ENCODE results near the gene NECTIN1. TPM values are rescaled to one million over a fixed set of nuclear protein-coding genes. Genes with fewer than 3 reads are reported as not detected.
A peak's percentile ranks its signal among the peaks of the same experiment; 100 is the strongest.

NECTIN1 gene
- total and polyA plus RNA-seq, 4 donors: 9.1 to 68.5 (median 45.3) TPM

- WGBS (ENCODE audit: insufficient coverage): 76% methylated on average over 5 of the region's 5 CpGs
- H3K36me3 ChIP-seq (ENCODE audit: control insufficient read depth, insufficient read depth, low read length): no peaks in the 10 kb centered on the region
- H3K27me3 ChIP-seq (ENCODE audit: control insufficient read depth, insufficient read depth, low read length): peaks cover 10% of the 10 kb centered on the region
- H3K4me1 ChIP-seq (ENCODE audit: control insufficient read depth, insufficient read depth, low read length): peaks cover 31% of the 10 kb centered on the region
- no peak overlapping the region for H3K27ac ChIP-seq (ENCODE audit: low read depth, low read length)
- DNase-seq (ENCODE audit: low read depth in 4 of 6, low spot score in 6 of 6): no peak
- H3K9me3 ChIP-seq (ENCODE audit: control insufficient read depth, insufficient read depth, low read length): no peaks in the 10 kb centered on the region
- no peak overlapping the region for H3K4me3 ChIP-seq (ENCODE audit: low read depth, low read length)
Observed at GRCh38 chr11:119745112-119745511, 16.1 kb upstream of the NECTIN1 start.

GRCh38 chr11:119744577-119744976 is 15.6 kb upstream of the NECTIN1 start:
- 100% methylated on average over 1 of the region's 2 CpGs for WGBS (ENCODE audit: insufficient coverage)
- H3K4me1 ChIP-seq (ENCODE audit: control insufficient read depth, insufficient read depth, low read length): peaks cover 34% of the 10 kb centered on the region
- no peak overlapping the region for H3K27ac ChIP-seq (ENCODE audit: low read depth, low read length)
- no peaks in the 10 kb centered on the region for H3K36me3 ChIP-seq (ENCODE audit: control insufficient read depth, insufficient read depth, low read length)
- no peaks in the 10 kb centered on the region for H3K9me3 ChIP-seq (ENCODE audit: control insufficient read depth, insufficient read depth, low read length)
- DNase-seq (ENCODE audit: low read depth in 4 of 6, low spot score in 6 of 6): no peak
- peaks cover 10% of the 10 kb centered on the region for H3K27me3 ChIP-seq (ENCODE audit: control insufficient read depth, insufficient read depth, low read length)
- H3K4me3 ChIP-seq (ENCODE audit: low read depth, low read length): no peak overlapping the region

- Histone ChIP-seq H3K4me1 (ENCODE audit: control insufficient read depth, insufficient read depth, low read length) (peaks cover 41% of the 10 kb centered on the region), H3K36me3 (ENCODE audit: control insufficient read depth, insufficient read depth, low read length) (no peaks in the 10 kb centered on the region), H3K9me3 (ENCODE audit: control insufficient read depth, insufficient read depth, low read length) (no peaks in the 10 kb centered on the region), H3K27me3 (ENCODE audit: control insufficient read depth, insufficient read depth, low read length) (peaks cover 10% of the 10 kb centered on the region), H3K27ac (ENCODE audit: low read depth, low read length) (peak overlapping the region; percentile 43), H3K4me3 (ENCODE audit: low read depth, low read length) (peak overlapping the region; percentile 27)
- 77% methylated on average over 3 of the region's 8 CpGs for WGBS (ENCODE audit: insufficient coverage)
- no peak for DNase-seq (ENCODE audit: low read depth in 4 of 6, low spot score in 6 of 6)
Observed at GRCh38 chr11:119743006-119743405, 14.0 kb upstream of the NECTIN1 start.

- peak overlapping the region; percentile 27 for H3K4me3 ChIP-seq (ENCODE audit: low read depth, low read length)
- H3K27me3 ChIP-seq (ENCODE audit: control insufficient read depth, insufficient read depth, low read length): peaks cover 10% of the 10 kb centered on the region
- H3K4me1 ChIP-seq (ENCODE audit: control insufficient read depth, insufficient read depth, low read length): peaks cover 41% of the 10 kb centered on the region
- no peaks in the 10 kb centered on the region for H3K36me3 ChIP-seq (ENCODE audit: control insufficient read depth, insufficient read depth, low read length)
- WGBS (ENCODE audit: insufficient coverage): 2% methylated on average over 28 of the region's 38 CpGs
- H3K9me3 ChIP-seq (ENCODE audit: control insufficient read depth, insufficient read depth, low read length): no peaks in the 10 kb centered on the region
- peak in 3 of 6 donors; percentile 38 to 95 (median 88) for DNase-seq (ENCODE audit: low read depth in 4 of 6, low spot score in 6 of 6)
- H3K27ac ChIP-seq (ENCODE audit: low read depth, low read length): peak overlapping the region; percentile 47
Observed at GRCh38 chr11:119742263-119742861, 13.4 kb upstream of the NECTIN1 start.

- Histone ChIP-seq H3K4me1 (ENCODE audit: control insufficient read depth, insufficient read depth, low read length) (peaks cover 41% of the 10 kb centered on the region), H3K4me3 (ENCODE audit: low read depth, low read length) (no peak overlapping the region), H3K27me3 (ENCODE audit: control insufficient read depth, insufficient read depth, low read length) (peaks cover 10% of the 10 kb centered on the region), H3K27ac (ENCODE audit: low read depth, low read length) (no peak overlapping the region), H3K9me3 (ENCODE audit: control insufficient read depth, insufficient read depth, low read length) (no peaks in the 10 kb centered on the region), H3K36me3 (ENCODE audit: control insufficient read depth, insufficient read depth, low read length) (no peaks in the 10 kb centered on the region)
- 17% methylated on average over 33 of the region's 54 CpGs for WGBS (ENCODE audit: insufficient coverage)
- peak in 2 of 6 donors; percentile 70 to 73 for DNase-seq (ENCODE audit: low read depth in 4 of 6, low spot score in 6 of 6)
Observed at GRCh38 chr11:119741369-119742262, 12.6 kb upstream of the NECTIN1 start.

- Histone ChIP-seq H3K9me3 (ENCODE audit: control insufficient read depth, insufficient read depth, low read length) (no peaks in the 10 kb centered on the region), H3K27me3 (ENCODE audit: control insufficient read depth, insufficient read depth, low read length) (peaks cover 12% of the 10 kb centered on the region), H3K4me3 (ENCODE audit: low read depth, low read length) (no peak overlapping the region), H3K27ac (ENCODE audit: low read depth, low read length) (no peak overlapping the region), H3K4me1 (ENCODE audit: control insufficient read depth, insufficient read depth, low read length) (peaks cover 41% of the 10 kb centered on the region), H3K36me3 (ENCODE audit: control insufficient read depth, insufficient read depth, low read length) (no peaks in the 10 kb centered on the region)
- DNase-seq (ENCODE audit: low read depth in 4 of 6, low spot score in 6 of 6): no peak
- WGBS (ENCODE audit: insufficient coverage): 78% methylated on average over 3 of the region's 4 CpGs
Observed at GRCh38 chr11:119739975-119740374, 11.0 kb upstream of the NECTIN1 start.

GRCh38 chr11:119739021-119739703 is 10.2 kb upstream of the NECTIN1 start:
- no peaks in the 10 kb centered on the region for H3K36me3 ChIP-seq (ENCODE audit: control insufficient read depth, insufficient read depth, low read length)
- H3K4me1 ChIP-seq (ENCODE audit: control insufficient read depth, insufficient read depth, low read length): peaks cover 41% of the 10 kb centered on the region
- no peaks in the 10 kb centered on the region for H3K9me3 ChIP-seq (ENCODE audit: control insufficient read depth, insufficient read depth, low read length)
- no peak overlapping the region for H3K4me3 ChIP-seq (ENCODE audit: low read depth, low read length)
- 40% methylated on average over 1 of the region's 8 CpGs for WGBS (ENCODE audit: insufficient coverage)
- no peak overlapping the region for H3K27ac ChIP-seq (ENCODE audit: low read depth, low read length)
- H3K27me3 ChIP-seq (ENCODE audit: control insufficient read depth, insufficient read depth, low read length): peaks cover 12% of the 10 kb centered on the region
- no peak for DNase-seq (ENCODE audit: low read depth in 4 of 6, low spot score in 6 of 6)

GRCh38 chr11:119738059-119738439 is 9.0 kb upstream of the NECTIN1 start:
- H3K4me3 ChIP-seq (ENCODE audit: low read depth, low read length): no peak overlapping the region
- H3K4me1 ChIP-seq (ENCODE audit: control insufficient read depth, insufficient read depth, low read length): peaks cover 36% of the 10 kb centered on the region
- WGBS (ENCODE audit: insufficient coverage): 64% methylated on average over 3 of the region's 5 CpGs
- DNase-seq (ENCODE audit: low read depth in 4 of 6, low spot score in 6 of 6): no peak
- H3K27ac ChIP-seq (ENCODE audit: low read depth, low read length): no peak overlapping the region
- peaks cover 12% of the 10 kb centered on the region for H3K27me3 ChIP-seq (ENCODE audit: control insufficient read depth, insufficient read depth, low read length)
- no peaks in the 10 kb centered on the region for H3K9me3 ChIP-seq (ENCODE audit: control insufficient read depth, insufficient read depth, low read length)
- no peaks in the 10 kb centered on the region for H3K36me3 ChIP-seq (ENCODE audit: control insufficient read depth, insufficient read depth, low read length)

GRCh38 chr11:119737366-119738058 is 8.5 kb upstream of the NECTIN1 start:
- DNase-seq (ENCODE audit: low read depth in 4 of 6, low spot score in 6 of 6): no peak
- H3K36me3 ChIP-seq (ENCODE audit: control insufficient read depth, insufficient read depth, low read length): no peaks in the 10 kb centered on the region
- no peak overlapping the region for H3K4me3 ChIP-seq (ENCODE audit: low read depth, low read length)
- WGBS (ENCODE audit: insufficient coverage): 87% methylated on average over 7 of the region's 8 CpGs
- H3K27me3 ChIP-seq (ENCODE audit: control insufficient read depth, insufficient read depth, low read length): peaks cover 12% of the 10 kb centered on the region
- no peaks in the 10 kb centered on the region for H3K9me3 ChIP-seq (ENCODE audit: control insufficient read depth, insufficient read depth, low read length)
- H3K4me1 ChIP-seq (ENCODE audit: control insufficient read depth, insufficient read depth, low read length): peaks cover 31% of the 10 kb centered on the region
- no peak overlapping the region for H3K27ac ChIP-seq (ENCODE audit: low read depth, low read length)

Data from spinal cord (tissue), 10 donors.